ENCODE data around the gene RSPH9.

- TF ChIP-seq CTCF (IDR thresholded peaks at IDR 0.05), result no peak
- TF ChIP-seq POLR2A (IDR thresholded peaks at IDR 0.05), result no peak
These were observed 62.0 kb downstream of the RSPH9 start for GRCh38 chr6:43706788-43707187.
